Measurements from ENCODE around the gene OPCML.

DNA sequence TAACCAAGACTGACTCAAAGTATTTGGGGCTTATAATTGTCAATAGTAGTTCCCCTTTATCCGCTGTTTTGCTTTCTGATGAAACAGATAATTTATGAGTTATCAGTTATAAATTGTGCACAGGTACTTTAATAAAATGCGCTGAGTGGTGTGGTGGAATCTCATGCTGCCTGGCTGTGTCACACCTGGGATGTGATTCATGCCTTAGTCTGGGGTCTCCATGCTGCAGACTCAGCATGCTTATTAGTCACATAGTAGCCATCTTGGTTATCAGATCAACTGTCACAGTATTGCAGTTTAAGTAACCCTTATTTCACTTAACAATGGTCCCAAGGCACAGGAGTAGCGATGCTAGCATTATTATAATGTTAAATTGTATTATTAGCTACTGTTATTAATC is 1166.7 kb downstream of the OPCML start:
- TF ChIP-seq, protein P1, sequence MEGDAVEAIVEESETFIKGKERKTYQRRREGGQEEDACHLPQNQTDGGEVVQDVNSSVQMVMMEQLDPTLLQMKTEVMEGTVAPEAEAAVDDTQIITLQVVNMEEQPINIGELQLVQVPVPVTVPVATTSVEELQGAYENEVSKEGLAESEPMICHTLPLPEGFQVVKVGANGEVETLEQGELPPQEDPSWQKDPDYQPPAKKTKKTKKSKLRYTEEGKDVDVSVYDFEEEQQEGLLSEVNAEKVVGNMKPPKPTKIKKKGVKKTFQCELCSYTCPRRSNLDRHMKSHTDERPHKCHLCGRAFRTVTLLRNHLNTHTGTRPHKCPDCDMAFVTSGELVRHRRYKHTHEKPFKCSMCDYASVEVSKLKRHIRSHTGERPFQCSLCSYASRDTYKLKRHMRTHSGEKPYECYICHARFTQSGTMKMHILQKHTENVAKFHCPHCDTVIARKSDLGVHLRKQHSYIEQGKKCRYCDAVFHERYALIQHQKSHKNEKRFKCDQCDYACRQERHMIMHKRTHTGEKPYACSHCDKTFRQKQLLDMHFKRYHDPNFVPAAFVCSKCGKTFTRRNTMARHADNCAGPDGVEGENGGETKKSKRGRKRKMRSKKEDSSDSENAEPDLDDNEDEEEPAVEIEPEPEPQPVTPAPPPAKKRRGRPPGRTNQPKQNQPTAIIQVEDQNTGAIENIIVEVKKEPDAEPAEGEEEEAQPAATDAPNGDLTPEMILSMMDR (conservative IDR thresholded peaks at IDR 0.05; ENCODE audit: low read depth, low read length) = no peak
- no peak for TF ChIP-seq EZH2 (IDR thresholded peaks at IDR 0.05; ENCODE audit: borderline replicate concordance, low read depth, low read length, poor library complexity, severe bottlenecking)

Measured in A673 (cell line).